GM23248 (cell line): ENCODE data around the gene SEMA5B. TPM values are rescaled to one million over a fixed set of nuclear protein-coding genes. Genes with fewer than 3 reads are reported as not detected.

Source experiments
- DNase-seq: peaks from one replicate; pipeline ENCODE4 v3.0.0-alpha.2; 2015
- H2AFZ ChIP-seq: fragments of 200-600 bp; sonication (generic); 2 replicates; pipeline ENCODE4 v1.6.1; 2016; ENCODE audit warnings: antibody characterized with exemption
- H3F3A ChIP-seq: fragments of 200-600 bp; sonication (generic); 2 replicates; pipeline ENCODE4 v1.6.1; 2016; ENCODE audit warnings: mild to moderate bottlenecking, antibody characterized with exemption, mixed run types; ENCODE audit not compliant: insufficient read depth
- H3K27ac ChIP-seq: fragments of 200-600 bp; sonication (generic); 2 replicates; pipeline ENCODE4 v1.5.1; 2016; ENCODE audit warnings: mild to moderate bottlenecking
- H3K27me3 ChIP-seq: fragments of 200-600 bp; sonication (generic); replicated peaks from 2 replicates; pipeline ENCODE4 v1.6.1; 2016; ENCODE audit warnings: mild to moderate bottlenecking; ENCODE audit not compliant: insufficient read depth
- H3K36me3 ChIP-seq: fragments of 200-600 bp; sonication (generic); 2 replicates; pipeline ENCODE4 v1.6.1; 2016; ENCODE audit warnings: low read depth, mild to moderate bottlenecking
- H3K4me1 ChIP-seq: fragments of 200-600 bp; sonication (generic); 2 replicates; pipeline ENCODE4 v1.6.1; 2016; ENCODE audit warnings: mild to moderate bottlenecking; ENCODE audit not compliant: insufficient read depth
- H3K4me2 ChIP-seq: fragments of 200-600 bp; sonication (generic); one replicate; pipeline ENCODE4 v1.6.1; 2016; ENCODE audit warnings: mild to moderate bottlenecking; ENCODE audit not compliant: unreplicated experiment
- H3K4me3 ChIP-seq: fragments of 200-600 bp; sonication (generic); 2 replicates; pipeline ENCODE4 v1.5.1; 2016; ENCODE audit warnings: mild to moderate bottlenecking
- H3K79me2 ChIP-seq: fragments of 200-600 bp; sonication (generic); 2 replicates; pipeline ENCODE4 v1.6.1; 2016; ENCODE audit warnings: mild to moderate bottlenecking; ENCODE audit not compliant: insufficient read depth
- H3K9ac ChIP-seq: fragments of 200-600 bp; sonication (generic); 2 replicates; pipeline ENCODE4 v1.6.1; 2016; ENCODE audit warnings: mild to moderate bottlenecking
- H3K9me2 ChIP-seq: fragments of 200-600 bp; sonication (generic); 2 replicates; pipeline ENCODE4 v1.6.1; 2016; ENCODE audit warnings: mixed run types, mild to moderate bottlenecking, moderate library complexity; ENCODE audit not compliant: insufficient read depth
- H3K9me3 ChIP-seq: fragments of 200-600 bp; sonication (generic); one replicate; pipeline ENCODE4 v1.6.1; 2017; ENCODE audit warnings: low read depth
- H4K20me1 ChIP-seq: fragments of 200-600 bp; sonication (generic); 2 replicates; pipeline ENCODE4 v1.6.0; 2016; ENCODE audit not compliant: insufficient read depth
- EZH2 ChIP-seq: fragments of 200-600 bp; sonication (generic); IDR thresholded peaks from 2 replicates; pipeline ENCODE4 v1.6.1; 2018; ENCODE audit warnings: antibody characterized with exemption, mild to moderate bottlenecking; ENCODE audit not compliant: insufficient read depth, poor library complexity, severe bottlenecking
- EZH2phosphoT487 ChIP-seq: fragments of 200-600 bp; sonication (generic); IDR thresholded peaks from 2 replicates; pipeline ENCODE4 v1.6.1; 2018; ENCODE audit warnings: antibody characterized with exemption, moderate library complexity, mild to moderate bottlenecking, low read depth; ENCODE audit not compliant: insufficient read depth
- WGBS, 2 experiments: methylation state at CpG; one replicate each; pipeline ENCODE4 v1.1.6; 2015 to 2017; ENCODE audit warnings: low lambda C conversion rate in 2 of 2, low coverage in 1 of 2; ENCODE audit errors: missing lambda C conversion rate in 2 of 2; 5-methylcytosine and 5-hydroxymethylcytosine counted together
- in situ Hi-C: fragments of 300-500 bp; cut with MboI; formaldehyde crosslinking; loops from 2 replicates; pipeline ENCODE4 v1.15.0; 2020
- polyA plus RNA-seq: library from polyadenylated mRNA; unstranded; fragments of >200 nt; fragmentation: Nextera tagmentation; extraction: Ambion mirVana; gene quantifications from 2 replicates; pipeline ENCODE4 v1.2.1, GENCODE V29; 2016
- total RNA-seq: library from RNA; depleted of rRNA; stranded (reverse); fragments of >200 nt; shearing (Covaris generic); gene quantifications from 2 replicates; pipeline ENCODE4 v1.2.3, GENCODE V29; 2014

Gene SEMA5B
- total and polyA plus RNA-seq, 2 experiments from 2014 or later, result not detected

DNA sequence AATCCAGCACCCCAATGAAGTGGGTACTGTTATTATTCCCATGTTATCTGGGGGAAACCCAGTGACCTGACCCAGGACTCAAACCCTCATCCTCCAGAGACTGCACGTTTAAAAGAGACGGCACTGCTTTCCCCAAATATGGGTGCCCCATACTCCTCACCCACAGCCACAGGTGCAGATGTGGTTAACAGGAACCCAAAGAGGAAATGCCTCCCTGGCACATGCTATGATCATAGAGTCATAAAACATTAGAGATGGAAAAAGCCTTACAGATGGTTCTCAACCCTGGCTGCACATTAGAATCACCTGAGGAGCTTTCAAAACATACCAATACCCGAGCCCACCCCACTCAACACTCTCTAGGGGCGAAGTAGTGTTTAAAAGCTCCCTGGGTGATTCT is 111.5 kb downstream of the SEMA5B start:
- Histone ChIP-seq H3K4me3 (no peak overlapping the region), H3K4me2 (no peak overlapping the region), H3K9ac (no peak overlapping the region), H3K4me1 (no peaks in the 10 kb centered on the region), H3K9me3 (no peaks in the 10 kb centered on the region), H3K79me2 (no peaks in the 10 kb centered on the region), H2AFZ (no peak overlapping the region), H4K20me1 (no peaks in the 10 kb centered on the region), H3K9me2 (no peaks in the 10 kb centered on the region), H3F3A (no peaks in the 10 kb centered on the region), H3K27ac (no peak overlapping the region), H3K27me3 (peaks cover 19% of the 10 kb centered on the region), H3K36me3 (no peaks in the 10 kb centered on the region)
- in situ Hi-C loops, result no loop called here
- no peak for DNase-seq
- no peak for TF ChIP-seq EZH2phosphoT487
- no peak for TF ChIP-seq EZH2
- WGBS, 2 experiments, result 54 to 58% methylated on average over 4 of the region's 4 CpGs

DNA sequence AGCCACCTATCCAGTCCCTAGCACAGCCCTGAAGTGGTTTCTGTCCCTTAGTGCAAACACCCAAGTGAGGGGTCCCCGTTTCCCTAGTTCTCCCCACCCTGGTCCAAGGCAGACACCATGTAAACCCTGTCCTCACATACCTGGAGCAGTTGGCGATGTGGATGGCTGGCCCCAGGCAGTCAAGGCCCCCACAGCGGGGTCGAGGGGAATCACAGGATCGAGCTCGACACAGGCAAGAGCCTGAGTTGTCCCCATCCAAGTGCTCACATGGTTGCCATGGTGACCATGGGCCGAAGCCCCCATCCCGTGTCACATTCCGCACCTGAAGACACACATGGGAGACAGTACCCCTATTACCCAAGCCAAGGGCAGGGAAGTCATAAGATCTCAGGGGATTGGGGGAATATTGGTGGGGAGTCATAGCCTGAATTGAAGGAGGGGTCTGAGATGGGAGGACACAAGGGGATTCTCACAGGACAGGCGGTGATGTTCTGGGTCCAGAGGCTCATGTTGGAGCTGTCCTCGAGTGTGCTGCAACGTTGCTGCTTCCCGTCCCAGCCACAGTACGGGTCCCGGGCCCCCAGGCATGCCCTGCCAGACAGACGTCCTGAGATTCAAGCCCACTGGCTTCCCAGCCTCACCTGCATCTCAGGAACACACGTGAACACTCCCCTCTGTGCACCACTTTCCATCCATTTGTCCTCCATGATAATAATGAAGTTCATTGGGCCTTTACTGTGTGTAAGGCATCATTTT is 112.1 kb downstream of the SEMA5B start:
- Histone ChIP-seq H4K20me1 (no peaks in the 10 kb centered on the region), H3K9me2 (no peaks in the 10 kb centered on the region), H3K79me2 (no peaks in the 10 kb centered on the region), H3K36me3 (no peaks in the 10 kb centered on the region), H3K9ac (no peak overlapping the region), H3F3A (no peaks in the 10 kb centered on the region), H3K4me3 (no peak overlapping the region), H3K4me1 (no peaks in the 10 kb centered on the region), H2AFZ (no peak overlapping the region), H3K27ac (no peak overlapping the region), H3K4me2 (no peak overlapping the region), H3K9me3 (no peaks in the 10 kb centered on the region), H3K27me3 (peaks cover 13% of the 10 kb centered on the region)
- 62 to 66% methylated on average over 15 to 17 of the region's 17 CpGs for WGBS, 2 experiments
- TF ChIP-seq EZH2phosphoT487 (no peak), EZH2 (no peak)
- in situ Hi-C loops, result no loop called here
- no peak for DNase-seq

DNA sequence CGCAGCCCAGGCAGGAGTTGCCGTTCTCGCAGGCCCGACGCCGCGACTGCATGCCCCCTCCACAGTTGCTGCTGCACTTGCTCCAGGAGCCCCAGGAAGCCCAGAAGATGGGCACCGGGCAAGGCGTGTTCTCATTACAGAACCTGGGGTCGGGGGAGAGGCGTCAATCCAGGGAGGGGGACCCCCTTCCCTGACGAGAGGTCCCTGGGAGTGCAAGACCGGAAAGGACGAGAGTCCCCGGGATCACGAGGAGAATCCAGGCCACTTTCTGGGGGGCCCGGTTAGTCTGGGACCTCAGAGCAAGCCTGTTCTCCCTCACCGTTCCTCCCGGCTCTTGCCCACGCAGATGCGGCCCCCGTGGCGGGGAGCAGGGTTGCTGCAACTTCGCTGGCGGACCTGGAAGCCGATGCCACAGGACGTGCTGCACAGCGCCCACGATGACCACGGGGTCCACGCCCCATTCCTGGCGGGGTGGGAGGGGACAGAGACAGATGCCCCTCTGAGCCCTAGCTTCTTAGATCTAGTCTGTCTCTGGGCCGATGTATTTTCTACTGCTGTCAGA is 113.9 kb downstream of the SEMA5B start:
- H3K9me2 ChIP-seq, result no peaks in the 10 kb centered on the region
- H4K20me1 ChIP-seq, result no peaks in the 10 kb centered on the region
- H2AFZ ChIP-seq, result no peak overlapping the region
- 72 to 77% methylated on average over 30 to 33 of the region's 33 CpGs for WGBS, 2 experiments
- TF ChIP-seq EZH2phosphoT487 (no peak), EZH2 (no peak)
- H3K9ac ChIP-seq, result no peak overlapping the region
- no peaks in the 10 kb centered on the region for H3K79me2 ChIP-seq
- no peak overlapping the region for H3K4me2 ChIP-seq
- H3F3A ChIP-seq, result no peaks in the 10 kb centered on the region
- no peaks in the 10 kb centered on the region for H3K4me1 ChIP-seq
- H3K9me3 ChIP-seq, result no peaks in the 10 kb centered on the region
- no peak overlapping the region for H3K27ac ChIP-seq
- in situ Hi-C loops, result no loop called here
- H3K27me3 ChIP-seq, result peaks cover 7% of the 10 kb centered on the region; the same call in 1 of the 2 replicates
- H3K36me3 ChIP-seq, result no peaks in the 10 kb centered on the region
- no peak overlapping the region for H3K4me3 ChIP-seq
- no peak for DNase-seq

DNA sequence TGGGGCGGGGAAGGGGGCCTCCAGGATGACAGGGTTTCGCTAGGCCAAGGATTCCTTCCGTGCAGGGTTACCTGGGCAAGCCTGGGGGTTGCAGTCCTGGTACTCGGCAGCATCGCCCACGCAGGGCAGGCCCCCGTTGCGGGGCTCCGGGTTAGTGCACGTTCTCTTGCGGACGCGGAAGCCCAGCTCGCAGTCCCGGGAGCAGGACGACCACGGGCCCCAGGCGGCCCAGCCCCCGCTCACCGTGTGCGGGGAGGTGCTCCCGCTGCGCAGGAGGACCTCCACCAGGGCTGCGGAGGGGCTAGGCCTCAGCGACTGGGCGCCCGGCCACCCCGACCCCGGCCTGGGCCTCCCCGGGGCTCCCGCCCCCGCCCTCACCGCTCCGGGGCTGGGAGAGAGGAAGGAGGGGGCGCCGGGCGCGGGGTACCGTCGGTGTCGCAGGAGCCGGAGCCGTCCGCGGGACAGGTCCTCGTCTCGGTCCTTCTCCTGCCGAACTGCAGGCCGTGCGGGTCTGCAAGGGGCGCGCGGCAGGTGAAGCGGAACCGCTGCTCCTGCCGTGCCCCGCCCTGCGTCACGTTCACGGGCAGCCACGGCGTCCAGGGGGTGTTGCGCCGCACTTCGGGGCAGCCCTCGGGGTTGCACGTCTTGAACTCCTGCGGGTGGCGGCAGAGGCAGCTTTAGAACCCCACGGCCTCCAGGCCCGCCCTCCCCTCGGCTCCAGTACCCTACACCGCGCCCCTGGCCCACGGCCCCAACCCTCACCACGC is 114.6 kb downstream of the SEMA5B start:
- peaks cover 7% of the 10 kb centered on the region; the same call in 1 of the 2 replicates for H3K27me3 ChIP-seq
- TF ChIP-seq EZH2phosphoT487, result no peak
- no peak for TF ChIP-seq EZH2
- H3K4me3 ChIP-seq, result no peak overlapping the region
- H3K9me2 ChIP-seq, result no peaks in the 10 kb centered on the region
- H2AFZ ChIP-seq, result no peak overlapping the region
- H3K36me3 ChIP-seq, result no peaks in the 10 kb centered on the region
- H4K20me1 ChIP-seq, result no peaks in the 10 kb centered on the region
- no peaks in the 10 kb centered on the region for H3K4me1 ChIP-seq
- in situ Hi-C loops, result no loop called here
- no peak for DNase-seq
- 34 to 48% methylated on average over 36 to 61 of the region's 76 CpGs for WGBS, 2 experiments
- no peak overlapping the region for H3K27ac ChIP-seq
- H3K4me2 ChIP-seq, result no peak overlapping the region
- H3K9me3 ChIP-seq, result no peaks in the 10 kb centered on the region
- H3K9ac ChIP-seq, result no peak overlapping the region
- H3F3A ChIP-seq, result no peaks in the 10 kb centered on the region
- H3K79me2 ChIP-seq, result no peaks in the 10 kb centered on the region
